22Rv1 (cell line): ENCODE measurements around the gene EFNB2.

Experiments used
- H3K27ac ChIP-seq: fragments of 450-650 bp; 2 replicates; pipeline ENCODE4 v1.5.1; 2017
- CTCF ChIP-seq: fragments of 450-650 bp; IDR thresholded peaks from 2 replicates; pipeline ENCODE4 v1.5.1; 2017; ENCODE audit warnings: mild to moderate bottlenecking
- ZFX ChIP-seq: fragments of 450-650 bp; IDR thresholded peaks from 2 replicates; pipeline ENCODE4 v1.6.1; 2017; ENCODE audit warnings: antibody characterized with exemption, borderline replicate concordance

The EFNB2 gene

GRCh38 chr13:106569233-106570095, 34.0 kb upstream of the EFNB2 start:
- 0 out of 2 replicates have a peak overlapping the region, but pooled peaks have one; percentile 33 for H3K27ac ChIP-seq
- TF ChIP-seq ZFX, result no peak

GRCh38 chr13:106568299-106569003, 33.0 kb upstream of the EFNB2 start:
- TF ChIP-seq CTCF (no peak), ZFX (no peak)
- peak overlapping the region; percentile 95 for H3K27ac ChIP-seq

- no peak for TF ChIP-seq ZFX
- TF ChIP-seq CTCF, result no peak
- H3K27ac ChIP-seq, result peak within 1 kb of the TSS; percentile 95
These were observed 32.2 kb upstream of the EFNB2 start, which contains the start of gene ARGLU1 for GRCh38 chr13:106567474-106568298. TSS of gene ARGLU1 (minus strand) at chr13:106568137. CDS start at chr13:106567919, 218 bp downstream.

GRCh38 chr13:106566641-106567473, 31.4 kb upstream of the EFNB2 start:
- TF ChIP-seq CTCF (no peak), ZFX (no peak)
- H3K27ac ChIP-seq, result peak overlapping the region; percentile 95

- peak overlapping the region; percentile 95 for H3K27ac ChIP-seq
- TF ChIP-seq CTCF (no peak), ZFX (no peak)
These were observed 29.8 kb upstream of the EFNB2 start for GRCh38 chr13:106565127-106565775.

GRCh38 chr13:106562301-106562700, 26.8 kb upstream of the EFNB2 start:
- TF ChIP-seq CTCF (no peak), ZFX (no peak)
- no peak overlapping the region for H3K27ac ChIP-seq
